ENCODE data around the gene KCNB1.

GRCh38 chr20:49516916-49517804, 34.7 kb upstream of the KCNB1 start:
- TF ChIP-seq CTCF (IDR thresholded peaks at IDR 0.05): no peak
- no peak for TF ChIP-seq POLR2A (IDR thresholded peaks at IDR 0.05)

Measured in uterus (tissue), 2 donors.